Epithelial cell of prostate (primary cell): ENCODE measurements around the gene FAM8A1.

Experiments
- DNase-seq: peaks from one replicate; pipeline ENCODE4 v3.0.0-alpha.2; 2011; ENCODE audit warnings: low read depth, low spot score
- H3K27ac ChIP-seq: fragments of 450-650 bp; 2 replicates; pipeline ENCODE4 v1.5.1; 2017; ENCODE audit warnings: mild to moderate bottlenecking

FAM8A1 gene

GRCh38 chr6:17653198-17653882 is 53.2 kb downstream of the FAM8A1 start:
- H3K27ac ChIP-seq, result peak overlapping the region; percentile 34
- no peak for DNase-seq

GRCh38 chr6:17656092-17656491 is 56.0 kb downstream of the FAM8A1 start:
- no peak for DNase-seq
- H3K27ac ChIP-seq, result no peak overlapping the region

GRCh38 chr6:17656644-17657043 is 56.5 kb downstream of the FAM8A1 start:
- DNase-seq, result no peak
- no peak overlapping the region for H3K27ac ChIP-seq
